Measurements from ENCODE around the gene RAB40B. TPM values are rescaled to one million over a fixed set of nuclear protein-coding genes. Genes with fewer than 3 reads are reported as not detected.

Gene RAB40B
- total and polyA plus RNA-seq, 2 experiments from 2014 or later = 20.0 to 27.8 TPM

DNA sequence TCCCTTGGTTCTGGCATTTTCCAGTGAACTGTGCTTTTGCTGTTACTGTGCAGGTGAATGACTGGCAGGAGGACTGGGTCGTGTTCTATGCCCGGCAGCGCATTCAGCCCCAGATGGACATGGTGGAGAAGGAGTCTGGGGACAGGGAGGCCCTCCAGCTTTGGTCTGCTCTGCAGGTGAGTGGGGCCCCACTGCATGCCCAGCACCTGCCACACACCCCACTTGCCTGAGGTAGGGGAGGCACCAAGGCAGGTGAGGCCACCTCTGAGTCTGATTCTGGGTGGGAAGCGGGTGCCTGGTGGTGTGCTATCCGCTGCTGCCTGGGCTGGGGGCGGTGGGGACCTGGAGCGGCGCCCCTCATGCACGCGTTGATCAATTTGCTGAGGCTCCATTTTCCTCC lies 27.9 kb upstream of the RAB40B start:
- Histone ChIP-seq H3K4me2 (no peak overlapping the region), H3K27ac (no peak overlapping the region), H2AFZ (no peak overlapping the region), H3K9me2 (replicated peaks; ENCODE audit: insufficient read depth) (no peaks in the 10 kb centered on the region), H3K4me3 (no peak overlapping the region), H3K36me3 (replicated peaks; ENCODE audit: insufficient read depth, low read depth) (no peaks in the 10 kb centered on the region), H3K9me3 (ENCODE audit: low read depth) (no peaks in the 10 kb centered on the region), H3K79me2 (no peaks in the 10 kb centered on the region), H3K27me3 (no peaks in the 10 kb centered on the region), H3K4me1 (ENCODE audit: insufficient read depth) (no peaks in the 10 kb centered on the region), H4K20me1 (ENCODE audit: insufficient read depth, poor library complexity, severe bottlenecking) (no peaks in the 10 kb centered on the region)
- DNase-seq (ENCODE audit: low spot score) = no peak
- TF ChIP-seq EZH2 (IDR thresholded peaks at IDR 0.05; ENCODE audit: borderline replicate concordance) (no peak), EZH2phosphoT487 (IDR thresholded peaks at IDR 0.05; ENCODE audit: low read depth, severe bottlenecking, unreplicated experiment) (no peak), CTCF (IDR thresholded peaks at IDR 0.05; ENCODE audit: poor library complexity) (no peak)
- WGBS (ENCODE audit: low lambda C conversion rate, missing lambda C conversion rate) = 100% methylated on average over 8 of the region's 10 CpGs

DNA sequence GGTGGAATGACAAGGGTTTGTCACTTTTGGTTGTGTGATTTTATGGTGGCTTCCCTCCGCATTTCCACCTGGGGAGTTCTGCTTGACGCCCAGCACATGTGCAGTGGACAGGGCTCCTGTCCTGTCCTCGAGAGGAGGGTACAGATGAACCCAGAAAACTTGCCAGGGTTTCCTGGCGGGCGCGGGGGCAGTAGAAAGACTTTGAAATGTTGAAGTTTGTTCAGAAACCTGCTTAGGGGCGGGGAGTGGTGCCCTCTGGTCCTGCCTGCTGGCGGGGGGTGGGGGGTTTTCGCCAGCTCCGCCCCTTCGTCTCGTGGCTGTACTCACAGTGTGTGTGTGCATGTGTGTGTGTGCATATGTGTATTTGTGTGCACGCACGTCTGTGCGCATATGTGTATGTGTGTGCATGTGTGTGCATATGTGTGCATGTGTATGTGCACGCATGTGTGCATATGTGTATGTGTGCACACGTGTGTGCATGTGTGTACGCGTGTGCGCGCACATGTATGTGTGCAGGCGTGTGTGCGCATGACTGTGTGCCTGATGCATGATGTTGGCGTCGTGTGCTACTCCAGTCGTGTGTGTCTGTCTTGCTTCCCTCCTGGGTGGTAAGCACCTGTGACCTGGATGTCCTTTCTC lies 24.8 kb upstream of the RAB40B start:
- no peak overlapping the region for H3K4me2 ChIP-seq
- H3K36me3 ChIP-seq (replicated peaks; ENCODE audit: insufficient read depth, low read depth) = no peaks in the 10 kb centered on the region
- H4K20me1 ChIP-seq (ENCODE audit: insufficient read depth, poor library complexity, severe bottlenecking) = no peaks in the 10 kb centered on the region
- WGBS (ENCODE audit: low lambda C conversion rate, missing lambda C conversion rate) = 95% methylated on average over 25 of the region's 26 CpGs
- no peak for DNase-seq (ENCODE audit: low spot score)
- peaks cover under 1% of the 10 kb centered on the region for H3K79me2 ChIP-seq
- no peaks in the 10 kb centered on the region for H3K9me2 ChIP-seq (replicated peaks; ENCODE audit: insufficient read depth)
- no peak overlapping the region for H3K4me3 ChIP-seq
- H3K27ac ChIP-seq = no peak overlapping the region
- TF ChIP-seq EZH2phosphoT487 (IDR thresholded peaks at IDR 0.05; ENCODE audit: low read depth, severe bottlenecking, unreplicated experiment) (no peak), CTCF (IDR thresholded peaks at IDR 0.05; ENCODE audit: poor library complexity) (no peak), EZH2 (IDR thresholded peaks at IDR 0.05; ENCODE audit: borderline replicate concordance) (no peak)
- H3K4me1 ChIP-seq (ENCODE audit: insufficient read depth) = no peaks in the 10 kb centered on the region
- H3K9me3 ChIP-seq (ENCODE audit: low read depth) = no peaks in the 10 kb centered on the region
- H3K27me3 ChIP-seq = no peaks in the 10 kb centered on the region
- no peak overlapping the region for H2AFZ ChIP-seq

GRCh38 chr17:82722341-82723013 lies 24.0 kb upstream of the RAB40B start:
- Histone ChIP-seq H3K27ac (no peak overlapping the region), H3K27me3 (no peaks in the 10 kb centered on the region), H3K9me2 (replicated peaks; ENCODE audit: insufficient read depth) (no peaks in the 10 kb centered on the region), H4K20me1 (ENCODE audit: insufficient read depth, poor library complexity, severe bottlenecking) (no peaks in the 10 kb centered on the region), H3K36me3 (replicated peaks; ENCODE audit: insufficient read depth, low read depth) (no peaks in the 10 kb centered on the region), H3K4me2 (no peak overlapping the region), H3K9me3 (ENCODE audit: low read depth) (no peaks in the 10 kb centered on the region), H2AFZ (no peak overlapping the region), H3K4me1 (ENCODE audit: insufficient read depth) (peaks cover 3% of the 10 kb centered on the region), H3K4me3 (no peak overlapping the region), H3K79me2 (peaks cover 9% of the 10 kb centered on the region)
- no peak for DNase-seq (ENCODE audit: low spot score)
- WGBS (ENCODE audit: low lambda C conversion rate, missing lambda C conversion rate) = 92% methylated on average over 18 of the region's 19 CpGs
- no peak for TF ChIP-seq EZH2 (IDR thresholded peaks at IDR 0.05; ENCODE audit: borderline replicate concordance)
- TF ChIP-seq CTCF (IDR thresholded peaks at IDR 0.05; ENCODE audit: poor library complexity) = no peak
- TF ChIP-seq EZH2phosphoT487 (IDR thresholded peaks at IDR 0.05; ENCODE audit: low read depth, severe bottlenecking, unreplicated experiment) = no peak

All from hepatocyte (in vitro differentiated cells).